Stimulated activated CD4-positive, alpha-beta T cell treated with anti-CD3 and anti-CD28 coated beads, TNF-alpha, amount 100 ng/mL, for 48 hours (primary cell): Measurements from ENCODE around the gene MYBPC2.

Source experiments
- DNase-seq, 3 donors: peaks; one replicate each; pipeline ENCODE4 v3.0.0-alpha.2; 2020; ENCODE audit warnings: low read depth in 3 of 3

The MYBPC2 gene

DNA sequence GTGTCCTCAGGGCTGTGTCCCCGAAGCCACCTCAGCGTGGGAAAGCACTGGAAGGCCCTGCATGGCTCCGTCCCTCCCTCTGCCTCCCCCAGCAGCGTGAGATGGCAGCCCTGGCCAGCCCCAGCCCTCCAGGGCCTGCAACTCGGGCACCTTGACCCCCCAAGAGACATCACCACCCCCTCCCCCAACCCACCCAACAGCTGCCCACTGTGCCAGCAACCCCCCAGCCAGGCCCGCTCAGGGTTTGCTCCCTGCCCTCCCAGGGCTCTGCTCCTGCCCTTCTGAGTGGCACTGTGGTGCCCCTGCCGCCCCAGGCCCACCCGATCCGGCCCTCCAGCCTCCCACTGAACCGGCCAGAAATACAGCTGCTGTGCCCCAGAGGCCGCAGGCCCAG, 82.5 kb downstream of the MYBPC2 start:
- DNase-seq = no peak
